NCI-H2196 (cell line): ENCODE results near the gene ATP2B3.

Experiments
- DNase-seq: peaks from one replicate; lab custom pipeline; 2025; ENCODE audit not compliant: unreplicated experiment; lab: John Stamatoyannopoulos, UW

ATP2B3 gene

DNA sequence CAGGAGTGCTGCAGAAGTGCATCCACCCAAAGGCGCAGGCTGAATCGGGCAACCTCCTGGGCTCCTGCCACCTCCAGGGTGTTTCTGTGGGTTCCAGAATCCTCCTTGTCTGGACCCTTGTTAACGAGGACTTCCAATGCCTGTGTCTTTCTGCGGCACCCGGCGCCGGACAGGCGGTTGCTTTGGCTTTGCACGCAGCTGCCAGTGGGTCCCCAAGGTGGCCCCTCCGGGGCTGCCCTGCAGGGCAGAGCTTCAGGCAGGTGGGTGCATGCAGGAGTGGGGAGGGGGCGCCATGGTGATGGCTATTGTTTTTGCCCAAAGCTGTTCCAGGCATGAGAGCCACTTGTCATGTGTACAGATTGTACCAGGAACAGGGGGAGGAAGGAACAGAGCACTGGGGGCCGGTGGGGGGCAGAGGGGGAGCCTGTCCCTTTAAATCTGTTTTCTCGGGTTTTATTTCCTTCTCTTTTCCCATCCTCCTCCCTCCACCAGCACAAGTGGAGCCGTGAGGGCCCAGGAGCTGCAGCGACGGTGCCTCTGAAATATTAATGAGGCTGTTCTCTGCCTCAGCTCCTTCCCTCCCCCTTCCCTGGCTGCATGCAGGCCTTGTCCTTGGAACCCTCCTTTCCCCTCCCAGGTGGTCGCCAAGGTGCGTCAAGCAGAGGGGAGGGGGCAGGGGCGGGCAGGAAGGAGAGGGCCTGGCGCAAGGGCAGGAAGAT is 13.1 kb downstream of the ATP2B3 start:
- DNase-seq = no peak

DNA sequence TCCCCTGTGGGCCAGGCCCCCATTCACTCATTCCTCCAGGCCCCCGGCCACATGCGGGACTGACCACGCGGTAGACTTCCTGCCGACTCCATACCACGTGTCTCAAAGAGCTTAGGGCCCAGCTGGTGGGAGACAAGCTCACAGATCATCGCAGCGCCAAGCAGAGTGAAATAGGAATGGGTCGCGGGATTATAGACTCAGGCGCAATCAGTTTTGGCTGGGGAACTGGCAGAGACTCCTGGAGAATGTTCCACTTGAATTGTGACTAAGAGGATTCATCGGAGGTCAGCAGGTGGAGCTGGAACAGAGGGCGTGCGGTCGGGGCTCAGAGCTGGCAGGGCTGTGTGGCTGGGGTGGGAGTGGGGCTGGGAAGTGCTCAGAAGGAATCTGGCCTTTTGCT is 15.6 kb downstream of the ATP2B3 start:
- DNase-seq = no peak

DNA sequence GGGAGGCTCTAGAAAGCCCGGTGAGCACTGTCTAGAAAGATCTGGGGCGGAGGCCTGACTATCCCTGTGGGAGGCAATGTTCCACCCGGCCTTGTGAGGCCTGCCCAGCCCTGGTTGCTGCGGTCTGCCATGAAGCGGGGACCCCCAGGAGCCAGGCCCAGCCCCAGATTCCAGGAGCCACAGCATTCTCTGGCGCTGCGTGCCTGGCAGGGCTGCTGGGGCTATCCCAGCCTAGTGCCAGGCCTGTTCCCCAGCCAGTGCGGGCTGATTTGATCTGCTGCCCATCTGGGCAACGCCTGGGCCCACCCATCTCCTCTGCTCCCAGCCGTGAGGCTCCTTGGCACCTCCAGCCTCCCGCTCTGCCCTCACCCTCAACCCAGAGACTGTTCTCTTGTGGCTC is 19.6 kb downstream of the ATP2B3 start:
- DNase-seq = no peak

DNA sequence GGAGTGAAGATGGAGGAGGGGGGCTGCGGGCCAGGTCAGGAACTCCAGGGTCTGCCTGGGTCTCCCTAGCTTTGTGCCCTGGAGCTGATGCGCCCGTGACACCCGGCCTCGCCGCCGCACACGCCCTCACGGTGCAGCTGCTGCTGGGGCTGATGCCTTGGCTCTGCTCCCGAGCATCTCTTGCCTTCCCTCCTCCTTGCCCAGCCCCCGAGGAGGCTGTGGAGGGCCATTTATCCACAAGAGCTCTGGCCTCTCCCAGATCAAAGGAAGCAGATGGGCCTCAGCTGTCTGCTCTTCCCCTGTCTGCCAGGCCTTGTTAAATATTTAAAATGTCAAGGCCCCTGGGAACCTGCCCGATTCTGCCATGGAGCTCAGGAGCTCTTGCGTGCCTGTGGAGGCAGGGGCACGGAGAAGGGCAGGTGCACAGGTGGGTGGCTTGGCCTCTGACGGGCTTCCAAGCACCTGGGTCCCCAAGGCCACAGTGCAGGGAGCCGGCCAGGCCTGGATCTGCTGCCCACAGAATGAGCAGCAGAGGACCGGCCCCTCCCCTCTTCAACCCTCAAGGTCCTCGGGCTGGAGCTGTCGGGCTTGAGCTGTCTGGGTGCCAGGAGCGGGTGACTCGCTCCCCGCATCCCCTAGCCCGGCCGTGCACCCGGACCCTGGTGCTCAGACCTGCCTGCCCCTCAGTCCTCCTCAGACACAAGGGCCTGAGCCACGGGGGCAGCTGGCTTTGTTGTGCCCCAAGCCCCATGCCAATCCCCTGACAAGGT is 20.3 kb downstream of the ATP2B3 start:
- DNase-seq = peak; percentile 44

DNA sequence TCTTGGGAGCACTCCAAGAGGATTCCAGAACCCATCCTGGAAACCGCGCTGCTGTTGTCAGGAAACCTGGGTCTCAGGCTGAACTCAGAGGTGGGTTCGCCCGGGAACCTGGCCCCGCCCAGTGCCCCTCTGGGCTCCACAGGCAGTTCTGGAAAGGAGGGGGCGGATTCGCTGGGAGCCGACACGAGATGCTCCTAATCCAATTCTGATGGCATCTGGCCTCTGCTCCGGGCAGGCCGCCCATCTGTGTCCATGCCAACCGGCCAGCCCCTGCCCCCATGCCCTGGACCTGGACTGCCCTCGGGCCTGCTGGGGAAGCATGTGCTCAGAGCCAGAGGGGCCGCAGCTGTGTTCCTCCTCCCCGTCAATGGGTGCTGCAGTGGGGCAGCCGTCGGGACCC is 21.0 kb downstream of the ATP2B3 start:
- DNase-seq = no peak

DNA sequence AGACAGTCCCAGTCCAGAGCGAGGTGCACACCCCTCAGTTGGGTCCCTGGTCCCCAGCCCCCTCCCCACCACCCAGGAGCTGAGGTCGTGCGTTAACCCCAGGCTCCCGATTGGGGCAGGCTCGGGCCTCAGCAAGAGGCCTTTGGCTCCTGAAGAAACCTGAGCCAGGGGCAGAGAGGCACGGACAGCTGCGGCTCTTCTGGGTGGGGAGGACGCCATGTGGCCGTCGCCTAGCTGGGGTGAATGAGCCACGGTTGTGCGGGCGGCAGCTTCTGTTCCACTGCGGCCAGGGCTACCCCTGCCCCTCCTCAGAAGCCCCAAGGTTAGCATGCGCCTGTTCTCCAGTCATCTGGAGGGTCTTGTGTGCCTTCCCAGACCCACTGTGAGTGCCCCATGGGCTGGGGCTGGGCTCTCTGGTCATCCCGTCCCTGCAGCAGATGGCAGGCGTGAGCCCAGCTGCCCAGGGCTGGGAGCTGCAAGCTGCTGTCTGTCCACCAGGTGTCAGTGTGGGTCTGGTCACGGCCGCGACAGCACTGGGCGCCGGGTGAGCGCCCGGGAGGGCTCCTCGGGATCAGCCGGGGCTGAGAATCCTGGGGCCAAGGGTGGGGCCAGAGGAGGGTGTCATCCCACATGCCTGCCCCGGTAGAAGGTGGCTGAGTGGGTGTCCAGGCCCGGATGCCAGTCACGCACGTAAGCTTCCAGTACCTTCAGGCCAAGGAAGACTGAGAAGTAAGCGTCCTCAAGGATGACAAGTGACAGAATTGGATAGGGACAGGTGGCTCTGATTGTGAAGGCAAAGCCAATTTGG is 21.9 kb downstream of the ATP2B3 start:
- DNase-seq = peak; percentile 13

DNA sequence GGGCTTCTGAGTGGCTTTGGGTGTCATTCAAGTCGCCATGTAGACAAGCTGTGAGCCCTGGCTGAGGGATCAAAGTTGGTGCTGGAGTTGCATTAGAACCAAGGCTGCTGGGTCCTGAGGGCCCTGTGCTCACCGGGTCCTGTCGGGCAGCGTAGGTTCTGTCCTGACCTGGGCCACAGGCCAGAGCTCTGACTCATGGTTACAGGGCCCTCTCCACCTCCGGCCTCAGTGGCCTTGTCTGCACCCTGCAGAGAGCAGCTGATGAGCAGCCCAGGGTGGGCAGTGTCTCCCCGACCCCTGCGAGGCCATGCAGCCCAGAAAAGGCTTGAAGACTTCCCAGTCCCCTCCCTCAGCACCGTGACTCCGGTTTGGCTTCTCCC is 22.5 kb downstream of the ATP2B3 start:
- DNase-seq = no peak

DNA sequence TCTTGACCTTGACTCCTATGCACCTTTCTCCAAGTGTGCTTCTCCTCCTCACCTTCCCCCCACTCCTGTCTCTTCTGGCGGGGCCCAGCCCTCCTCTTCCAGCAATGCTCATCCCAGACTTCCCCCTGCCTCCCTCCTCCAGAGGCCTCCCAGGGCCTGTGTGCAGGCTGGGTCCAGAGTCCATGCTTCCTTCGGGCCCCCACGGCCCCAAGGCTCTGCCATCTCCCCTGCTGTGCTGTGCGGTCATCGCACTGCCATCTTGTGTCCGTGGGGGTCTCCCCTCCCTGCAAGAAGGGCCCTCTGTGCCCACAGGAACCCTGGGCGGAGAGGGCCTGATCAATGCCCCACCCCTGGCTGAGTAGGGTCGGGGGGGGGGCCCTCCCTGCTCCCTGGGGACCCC is 27.3 kb downstream of the ATP2B3 start:
- DNase-seq = no peak

DNA sequence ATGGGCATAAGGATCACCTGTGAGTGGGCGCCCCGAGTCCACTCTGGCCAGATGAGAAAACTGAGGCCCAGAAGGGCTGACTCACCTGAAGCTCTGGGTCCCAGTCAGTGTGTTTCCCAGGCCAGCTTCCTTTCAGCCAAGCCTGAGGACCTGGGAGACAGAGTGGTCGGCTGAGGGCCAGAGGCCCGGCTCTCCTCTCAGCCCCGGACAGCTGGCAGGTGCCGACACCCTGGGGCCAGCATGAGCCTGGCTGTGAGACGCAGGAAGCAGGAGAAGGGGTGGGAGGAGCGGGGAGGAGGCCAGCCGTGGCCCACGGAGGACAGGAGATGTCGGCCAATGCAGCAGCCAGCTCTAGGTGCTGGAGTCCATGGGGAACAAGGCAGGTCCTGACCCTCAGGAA is 28.9 kb downstream of the ATP2B3 start:
- DNase-seq = no peak

DNA sequence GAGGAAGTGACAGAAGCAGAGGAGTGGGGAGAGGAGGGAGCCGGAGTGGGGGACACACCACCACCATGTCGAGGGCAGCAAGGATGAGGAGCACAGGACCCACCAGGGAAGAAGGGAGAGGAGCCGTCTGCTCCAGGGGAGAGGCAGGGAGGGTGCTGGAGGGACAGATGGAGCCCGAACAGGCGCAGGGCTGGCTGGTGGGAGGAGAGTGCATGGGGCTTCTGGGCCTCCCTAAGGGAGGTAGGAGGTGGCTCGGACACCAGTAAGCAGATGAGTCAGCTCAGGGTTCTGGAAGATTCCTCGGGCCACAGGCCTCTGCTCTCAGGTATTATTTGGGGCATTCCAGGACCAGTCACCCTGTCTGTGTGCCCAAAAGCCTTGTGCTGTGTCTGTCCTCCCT is 29.8 kb downstream of the ATP2B3 start:
- DNase-seq = no peak

DNA sequence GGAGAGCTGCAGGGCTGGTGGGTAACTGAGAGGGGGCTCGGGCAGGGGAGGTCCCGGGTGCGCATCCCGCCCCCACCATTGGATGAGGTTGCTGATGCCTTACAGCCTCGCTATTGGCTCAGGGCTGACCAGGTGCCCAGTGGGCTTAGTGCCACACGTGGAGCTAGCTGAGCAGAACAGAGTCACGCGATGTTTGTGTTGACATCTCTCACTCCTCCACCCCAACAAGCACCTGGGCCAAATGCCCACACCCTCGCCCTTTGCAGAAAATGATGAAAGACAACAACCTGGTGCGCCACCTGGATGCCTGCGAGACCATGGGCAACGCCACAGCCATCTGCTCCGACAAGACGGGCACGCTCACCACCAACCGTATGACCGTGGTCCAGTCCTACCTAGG is 31.8 kb downstream of the ATP2B3 start:
- no peak for DNase-seq

DNA sequence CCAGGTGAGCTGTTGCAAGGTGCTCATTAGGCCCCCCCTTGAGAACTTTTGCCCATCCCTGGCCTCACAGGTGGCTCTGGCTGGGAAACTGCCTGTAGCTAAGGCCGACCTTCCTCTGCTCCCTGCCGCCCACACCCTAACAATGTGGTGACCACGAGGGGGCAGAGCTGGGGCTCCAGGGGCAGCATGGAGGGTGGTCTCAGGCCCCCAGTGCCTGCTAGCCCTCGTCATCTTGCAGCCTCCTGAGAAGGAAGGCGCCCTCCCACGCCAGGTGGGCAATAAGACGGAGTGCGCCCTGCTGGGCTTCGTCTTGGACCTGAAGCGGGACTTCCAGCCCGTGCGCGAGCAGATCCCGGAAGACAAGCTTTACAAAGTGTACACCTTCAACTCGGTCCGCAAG is 32.4 kb downstream of the ATP2B3 start:
- DNase-seq = no peak

DNA sequence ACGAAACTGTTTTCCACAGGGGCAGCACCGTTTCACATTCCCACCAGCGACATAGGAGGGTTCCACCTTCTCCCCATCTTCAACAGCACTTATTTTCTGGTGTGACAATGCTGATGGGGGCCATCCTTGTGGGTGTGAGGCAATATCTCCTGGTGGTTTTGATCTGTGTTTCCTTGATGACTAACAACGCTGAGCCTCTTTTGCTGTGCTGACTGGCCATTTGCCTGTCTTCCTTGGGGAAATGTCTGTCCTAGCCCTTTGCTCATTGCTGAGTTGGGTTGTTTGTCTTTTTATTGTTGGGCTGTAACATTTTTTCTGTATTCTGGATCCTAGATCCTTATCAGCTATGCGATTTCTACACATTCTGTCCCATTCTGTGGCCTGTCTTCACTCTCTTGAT is 33.7 kb downstream of the ATP2B3 start:
- DNase-seq = no peak

DNA sequence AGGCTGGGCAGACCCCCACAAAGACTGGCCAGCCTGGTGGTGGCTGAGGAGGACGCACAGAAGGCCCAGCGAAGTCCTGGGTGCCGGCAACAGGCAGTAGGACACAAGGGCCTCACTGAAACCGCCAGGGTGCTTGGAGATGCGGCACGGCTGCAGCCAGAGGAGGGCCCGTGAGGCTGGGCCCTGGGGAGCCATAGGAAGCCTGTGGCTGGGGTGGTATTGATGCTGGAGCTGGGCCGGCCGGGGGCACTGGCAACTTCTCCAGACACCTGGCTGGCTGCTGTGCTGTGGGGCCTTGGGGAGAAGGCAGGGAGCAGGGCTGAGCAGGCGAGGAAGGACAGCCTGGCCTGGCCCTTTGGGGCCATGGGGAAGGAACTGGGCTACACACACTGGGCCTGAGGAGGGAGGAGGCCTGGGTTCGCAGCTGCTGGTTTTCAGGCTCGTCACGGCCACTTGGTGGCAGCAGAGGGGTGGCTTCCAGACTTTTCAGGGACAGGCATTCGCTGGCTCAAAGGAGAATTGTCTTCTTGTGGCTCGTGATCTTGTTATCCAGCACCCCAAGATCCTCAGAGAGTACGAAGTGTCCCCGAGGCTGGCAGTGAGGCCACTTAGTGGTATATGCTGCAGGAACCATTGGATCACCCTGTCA is 37.2 kb downstream of the ATP2B3 start:
- DNase-seq = peak; percentile 41

DNA sequence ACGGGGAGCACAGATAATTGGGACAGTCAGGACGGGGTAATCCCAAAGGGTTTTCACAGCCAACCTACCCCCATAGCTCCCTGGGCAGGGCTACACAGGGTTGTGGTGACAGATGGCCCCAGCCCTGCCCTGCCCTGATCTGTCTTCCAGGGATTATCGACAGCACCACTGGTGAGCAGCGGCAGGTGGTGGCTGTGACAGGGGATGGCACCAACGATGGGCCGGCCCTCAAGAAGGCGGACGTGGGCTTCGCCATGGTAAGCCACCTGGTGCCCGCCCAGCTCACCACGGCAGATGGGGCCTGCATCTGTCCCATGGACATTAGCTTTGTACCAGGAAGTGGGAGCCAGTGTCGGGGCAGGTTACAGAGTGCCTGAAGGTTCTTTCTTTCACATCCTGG is 39.3 kb downstream of the ATP2B3 start:
- no peak for DNase-seq

DNA sequence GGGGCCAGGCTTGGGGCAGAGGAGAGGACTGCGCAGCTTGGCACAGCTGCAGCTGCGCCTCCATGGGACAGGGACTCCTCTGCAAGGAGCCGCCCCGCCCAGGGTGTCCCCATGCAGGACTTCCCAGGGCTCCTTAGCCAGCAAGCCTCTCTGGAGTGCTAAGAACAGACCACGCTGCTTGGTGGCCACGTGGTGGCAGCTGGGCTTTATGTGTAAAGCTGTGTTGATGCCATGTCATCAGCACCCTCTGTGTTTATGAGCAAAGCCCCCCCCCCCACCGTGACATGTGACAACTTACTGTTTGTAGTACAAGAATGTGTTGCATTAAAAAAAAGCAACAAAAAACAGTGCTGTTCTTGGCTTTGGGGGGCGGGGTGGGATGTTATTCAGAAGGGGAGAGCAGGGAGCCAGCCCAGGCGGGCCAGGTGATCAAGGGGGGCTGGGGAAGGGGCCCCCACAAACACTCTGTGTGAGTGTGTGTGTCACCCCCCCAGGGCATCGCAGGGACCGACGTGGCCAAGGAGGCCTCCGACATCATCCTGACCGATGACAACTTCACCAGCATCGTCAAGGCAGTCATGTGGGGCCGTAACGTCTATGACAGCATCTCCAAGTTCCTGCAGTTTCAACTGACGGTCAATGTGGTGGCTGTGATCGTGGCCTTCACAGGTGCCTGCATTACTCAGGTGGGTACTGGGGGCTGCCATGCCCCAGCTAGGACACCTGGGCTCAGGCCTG is 40.3 kb downstream of the ATP2B3 start:
- DNase-seq = no peak

DNA sequence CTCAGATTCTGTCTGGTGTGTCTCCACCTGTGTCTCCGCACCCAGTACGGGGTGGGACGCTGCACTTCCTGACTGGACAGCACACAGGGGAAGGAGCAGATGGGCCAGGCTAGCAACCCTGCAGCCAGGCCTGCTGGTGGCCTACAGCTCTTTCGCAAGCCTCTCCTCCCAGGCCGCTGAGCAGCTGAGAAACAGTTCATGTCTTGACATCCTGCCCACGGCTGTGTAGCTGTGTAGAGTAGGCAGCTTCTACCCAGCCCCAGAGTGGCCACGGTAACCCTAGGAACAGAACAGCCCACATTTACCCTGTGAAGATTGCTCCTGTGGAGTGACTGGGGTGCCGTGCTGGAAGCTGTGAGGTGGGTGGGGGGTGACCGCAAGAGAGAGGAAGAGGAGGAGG is 42.6 kb downstream of the ATP2B3 start:
- no peak for DNase-seq

DNA sequence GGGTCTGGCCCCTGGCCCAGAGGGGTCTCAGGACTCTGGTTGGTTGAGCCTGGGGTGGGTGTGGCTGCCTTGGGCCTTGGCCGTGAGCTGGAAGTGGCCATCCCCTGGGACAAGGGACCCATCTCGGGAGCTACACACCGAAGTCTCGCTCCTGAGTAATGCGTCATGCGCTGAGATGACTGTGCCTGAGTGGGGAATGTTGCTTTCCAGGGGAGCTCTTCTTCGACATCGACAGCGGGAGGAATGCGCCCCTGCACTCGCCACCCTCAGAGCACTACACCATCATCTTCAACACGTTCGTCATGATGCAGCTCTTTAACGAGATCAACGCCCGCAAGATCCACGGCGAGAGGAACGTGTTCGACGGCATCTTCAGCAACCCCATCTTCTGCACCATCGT is 43.0 kb downstream of the ATP2B3 start:
- no peak for DNase-seq

DNA sequence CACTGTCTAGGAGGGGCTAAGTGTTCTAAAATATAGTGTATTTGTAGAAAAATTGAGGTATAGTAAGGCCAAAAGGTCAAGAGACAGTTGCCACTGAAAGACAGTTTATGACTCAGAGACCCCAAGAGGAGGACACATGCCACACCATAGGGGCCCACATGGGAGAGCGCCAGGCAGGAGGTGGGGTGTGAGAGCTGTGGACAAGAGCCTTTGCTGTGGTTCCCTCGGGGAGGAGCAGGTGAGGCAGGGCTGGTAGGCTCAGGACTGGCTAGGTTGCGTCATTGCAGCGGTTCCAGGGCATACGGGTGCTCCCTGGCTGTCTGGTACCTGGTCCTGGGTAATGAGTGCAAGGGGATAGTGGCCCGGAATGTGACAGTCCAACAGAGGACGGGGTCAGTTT is 43.9 kb downstream of the ATP2B3 start:
- no peak for DNase-seq

DNA sequence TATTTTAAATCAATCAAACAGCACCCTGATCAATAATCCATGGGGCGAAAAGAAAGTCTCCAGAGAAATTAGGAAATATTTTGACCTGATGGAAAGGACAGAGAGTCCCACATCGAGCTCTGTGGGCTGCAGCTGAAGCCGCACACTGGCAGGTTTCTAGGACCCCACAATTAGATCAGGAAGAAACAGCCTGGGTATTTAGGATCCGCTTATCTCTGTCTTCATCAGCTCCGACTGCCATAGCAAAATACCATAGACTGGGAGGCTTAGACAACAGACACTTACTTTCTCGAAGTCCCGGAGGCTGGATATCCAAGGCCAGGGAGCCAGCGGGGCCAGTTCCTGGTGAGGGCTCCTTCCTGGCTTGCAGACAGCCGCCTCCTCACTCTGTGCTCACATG is 45.1 kb downstream of the ATP2B3 start:
- DNase-seq = no peak
